Skeletal muscle cell (primary cell): ENCODE measurements around the gene PTDSS2.
A peak's percentile ranks its signal among the peaks of the same experiment; 100 is the strongest.

Source experiments
- DNase-seq: peaks from one replicate; pipeline ENCODE4 v3.0.0-alpha.2; 2010; ENCODE audit warnings: low read depth
- H3K4me3 ChIP-seq: 2 replicates; pipeline ENCODE4 v1.5.1; 2011; ENCODE audit warnings: low read depth, mild to moderate bottlenecking, control low read depth, low read length, moderate library complexity

Gene PTDSS2

GRCh38 chr11:486189-486588 is 36.1 kb downstream of the PTDSS2 start:
- DNase-seq = no peak
- no peak overlapping the region for H3K4me3 ChIP-seq

- no peak overlapping the region for H3K4me3 ChIP-seq
- no peak for DNase-seq
Observed at GRCh38 chr11:487571-488021, 37.5 kb downstream of the PTDSS2 start.

DNA sequence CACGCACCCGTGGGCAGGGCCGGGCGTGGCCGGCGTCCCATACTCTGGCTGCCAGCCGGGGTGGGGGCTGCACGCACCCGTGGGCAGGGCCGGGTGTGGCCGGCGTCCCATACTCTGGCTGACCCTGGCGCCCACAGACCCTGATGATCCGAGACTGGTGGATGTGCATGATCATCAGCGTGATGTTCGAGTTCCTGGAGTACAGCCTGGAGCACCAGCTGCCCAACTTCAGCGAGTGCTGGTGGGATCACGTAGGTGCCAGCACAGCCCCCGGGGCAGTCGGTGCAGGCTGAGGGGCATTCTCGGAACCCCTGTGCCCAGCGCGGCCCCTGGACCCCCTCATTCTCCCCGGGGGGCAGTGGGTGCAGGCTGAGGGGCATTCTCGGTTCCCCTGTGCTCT is 38.0 kb downstream of the PTDSS2 start:
- DNase-seq = no peak
- H3K4me3 ChIP-seq = no peak overlapping the region

DNA sequence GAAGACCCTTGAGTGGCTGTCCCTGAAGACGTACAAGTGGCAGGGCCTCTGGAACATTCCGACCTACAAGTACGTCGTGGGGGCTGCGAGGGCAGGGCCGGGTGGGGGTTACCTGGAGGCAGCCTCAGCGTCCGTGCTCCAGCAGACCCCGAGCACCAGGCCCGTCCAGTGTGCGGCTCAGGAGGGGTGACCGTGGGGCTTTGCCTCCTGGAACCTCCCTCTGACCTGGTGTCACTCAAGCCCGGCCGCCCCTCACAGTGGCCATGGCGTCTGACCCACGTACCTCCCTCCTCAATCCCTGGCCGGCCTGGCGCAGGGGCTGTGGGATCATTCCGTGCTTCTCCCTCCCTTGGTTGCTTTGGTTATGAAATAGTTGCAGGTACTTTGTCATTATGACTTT is 38.5 kb downstream of the PTDSS2 start:
- H3K4me3 ChIP-seq = no peak overlapping the region
- no peak for DNase-seq

DNA sequence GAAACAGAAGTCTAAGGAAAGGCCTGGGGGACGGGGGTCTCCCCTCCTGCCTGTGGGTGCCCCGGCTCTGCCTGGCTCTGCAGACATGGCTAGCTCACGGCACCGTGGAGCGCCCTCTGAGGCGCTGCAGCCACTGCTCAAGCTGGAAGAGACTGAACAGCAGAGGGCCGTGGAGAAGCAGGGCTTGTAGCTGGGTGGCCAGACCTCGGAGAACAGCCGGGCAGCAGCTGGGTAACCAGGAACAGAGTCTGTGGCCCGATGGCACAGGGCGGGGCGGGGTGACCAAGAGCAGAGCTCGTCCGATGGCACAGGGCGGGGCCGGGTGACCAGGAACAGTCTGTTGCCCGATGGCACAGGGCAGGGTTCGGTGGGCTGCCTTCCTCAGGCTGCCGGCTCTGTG is 38.9 kb downstream of the PTDSS2 start:
- H3K4me3 ChIP-seq = no peak overlapping the region
- no peak for DNase-seq

GRCh38 chr11:489610-490185 is 39.6 kb downstream of the PTDSS2 start:
- H3K4me3 ChIP-seq = no peak overlapping the region
- DNase-seq = no peak

DNA sequence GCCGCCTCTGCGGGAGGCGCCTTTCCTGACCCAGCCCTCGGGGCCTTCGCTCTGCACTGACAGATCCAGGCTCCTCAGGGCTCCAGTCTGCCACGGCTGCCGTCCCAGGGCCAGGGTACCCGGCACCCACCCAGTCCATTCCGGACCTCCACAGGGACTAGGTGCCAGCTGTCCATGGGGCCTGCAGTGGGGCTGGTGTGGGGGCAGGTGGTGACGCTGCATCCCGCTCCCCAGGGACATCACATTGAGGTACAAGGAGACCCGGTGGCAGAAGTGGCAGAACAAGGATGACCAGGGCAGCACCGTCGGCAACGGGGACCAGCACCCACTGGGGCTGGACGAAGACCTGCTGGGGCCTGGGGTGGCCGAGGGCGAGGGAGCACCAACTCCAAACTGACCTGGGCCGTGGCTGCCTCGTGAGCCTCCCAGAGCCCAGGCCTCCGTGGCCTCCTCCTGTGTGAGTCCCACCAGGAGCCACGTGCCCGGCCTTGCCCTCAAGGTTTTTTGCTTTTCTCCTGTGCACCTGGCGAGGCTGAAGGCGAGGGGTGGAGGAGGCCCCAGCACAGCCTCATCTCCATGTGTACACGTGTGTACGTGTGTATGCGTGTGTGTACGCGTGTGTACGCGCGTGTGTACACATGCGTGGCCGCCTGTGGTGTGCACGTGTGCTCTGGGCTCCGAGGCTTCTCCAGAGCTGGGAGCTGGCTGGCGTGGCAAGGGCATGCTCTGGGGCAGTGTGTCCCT is 40.3 kb downstream of the PTDSS2 start:
- DNase-seq = no peak
- no peak overlapping the region for H3K4me3 ChIP-seq

DNA sequence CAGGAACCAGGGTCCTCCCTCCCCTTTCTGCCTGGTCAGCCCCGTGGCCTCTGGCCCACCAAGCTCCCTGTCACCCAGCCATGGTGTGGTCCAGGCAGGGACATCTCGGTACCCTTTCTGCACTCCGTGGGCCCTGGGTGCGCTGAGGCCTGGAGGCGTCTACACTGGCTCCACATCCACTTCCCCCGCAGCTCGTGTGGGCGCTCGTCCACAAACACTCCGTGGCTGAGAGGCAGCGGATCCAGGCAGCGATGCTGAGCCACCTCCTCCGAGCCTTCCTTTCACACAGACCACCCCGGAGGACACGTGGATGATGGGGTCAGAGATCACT is 40.8 kb downstream of the PTDSS2 start:
- H3K4me3 ChIP-seq = no peak overlapping the region
- DNase-seq = no peak

GRCh38 chr11:491358-491757 is 41.3 kb downstream of the PTDSS2 start:
- H3K4me3 ChIP-seq = no peak overlapping the region
- no peak for DNase-seq

- no peak overlapping the region for H3K4me3 ChIP-seq
- no peak for DNase-seq
Observed at GRCh38 chr11:492427-493226, 42.5 kb downstream of the PTDSS2 start.

- no peak overlapping the region for H3K4me3 ChIP-seq
- DNase-seq = peak; percentile 26
Observed at GRCh38 chr11:494761-495536, 44.9 kb downstream of the PTDSS2 start.

GRCh38 chr11:495537-495931 is 45.5 kb downstream of the PTDSS2 start:
- no peak for DNase-seq
- H3K4me3 ChIP-seq = no peak overlapping the region

GRCh38 chr11:496834-497564 is 46.9 kb downstream of the PTDSS2 start:
- DNase-seq = no peak
- no peak overlapping the region for H3K4me3 ChIP-seq

GRCh38 chr11:497565-498296 is 47.7 kb downstream of the PTDSS2 start:
- no peak for DNase-seq
- no peak overlapping the region for H3K4me3 ChIP-seq

- DNase-seq = no peak
- H3K4me3 ChIP-seq = no peak overlapping the region
Observed at GRCh38 chr11:498297-499181, 48.5 kb downstream of the PTDSS2 start.

- no peak for DNase-seq
- no peak overlapping the region for H3K4me3 ChIP-seq
Observed at GRCh38 chr11:499201-500076, 49.4 kb downstream of the PTDSS2 start.
